A549 treated with dexamethasone at 1 μM for 4 hours (cell line): Measurements from ENCODE around the gene UBE2B. TPM values are rescaled to one million over a fixed set of nuclear protein-coding genes. Genes with fewer than 3 reads are reported as not detected.

Experiments
- total RNA-seq: library from RNA; stranded (reverse); fragments of 200-300 nt; extraction: Qiagen RNA extraction; gene quantifications from 5 replicates; pipeline ENCODE4 v1.2.3, GENCODE V29; 2022

Gene UBE2B
- 52.5 to 69.5 TPM (median 59.5 TPM) in 5 replicates for total RNA-seq

GRCh38 chr5:134370871-134371833 lies at the start of gene UBE2B:
Gene UBE2B (plus strand): TSS chr5:134371569. CDS start chr5:134371596, 27 bp downstream.

GRCh38 chr5:134411546-134412266 lies 40.3 kb downstream of the UBE2B start, which contains the start of gene CDKN2AIPNL:
Gene CDKN2AIPNL (minus strand): TSS chr5:134411881. CDS start chr5:134411854, 27 bp downstream.

Other genes with a start within 250 kb of the UBE2B start
- gene SKP1, start 194.6 kb upstream of the UBE2B start, total RNA-seq, result 614 to 715 TPM (median 643 TPM) in 5 replicates
- gene PPP2CA, start 145.5 kb upstream of the UBE2B start, total RNA-seq, result 206 to 273 TPM (median 268 TPM) in 5 replicates
- gene CDKL3, start 4.4 kb upstream of the UBE2B start, total RNA-seq, result 1.1 to 2.0 TPM (median 1.7 TPM) in 5 replicates
- 39.2 to 46.6 TPM (median 45.7 TPM) in 5 replicates for gene CDKN2AIPNL, start 40.3 kb downstream of the UBE2B start, total RNA-seq
- gene JADE2, start 154.1 kb downstream of the UBE2B start, total RNA-seq, result 25.8 to 42.7 TPM (median 40.1 TPM) in 5 replicates